RWPE2 (cell line): Measurements from ENCODE around the gene MARCHF4.

Experiments
- ATAC-seq: fragments of 200-7000 bp; cut with Tn5 transposase; 3 replicates; pipeline ENCODE4 v1.9.1; 2021; ENCODE audit warnings: low read depth
- DNase-seq: peaks from one replicate; pipeline ENCODE4 v3.0.0-alpha.2; 2020; ENCODE audit warnings: low spot score
- H3K27ac ChIP-seq: fragments of 450-650 bp; 2 replicates; pipeline ENCODE4 v1.5.1; 2017; ENCODE audit warnings: mild to moderate bottlenecking; ENCODE audit not compliant: poor library complexity, severe bottlenecking
- H3K27me3 ChIP-seq: fragments of 250-450 bp; sonication (Bioruptor Pico); 2 replicates; pipeline ENCODE4 v1.5.1; 2021; ENCODE audit warnings: mild to moderate bottlenecking, moderate library complexity; ENCODE audit not compliant: insufficient read depth, poor library complexity, severe bottlenecking
- H3K36me3 ChIP-seq: fragments of 250-450 bp; sonication (Bioruptor Pico); 2 replicates; pipeline ENCODE4 v1.5.1; 2020; ENCODE audit warnings: low read depth, mild to moderate bottlenecking, moderate library complexity
- H3K4me1 ChIP-seq: fragments of 250-450 bp; sonication (Bioruptor Pico); 2 replicates; pipeline ENCODE4 v1.5.1; 2021; ENCODE audit warnings: mild to moderate bottlenecking, moderate library complexity; ENCODE audit not compliant: insufficient read depth, poor library complexity, severe bottlenecking
- H3K4me3 ChIP-seq: fragments of 250-450 bp; sonication (Bioruptor Pico); 2 replicates; pipeline ENCODE4 v1.5.1; 2021; ENCODE audit warnings: mild to moderate bottlenecking, moderate library complexity; ENCODE audit not compliant: severe bottlenecking
- H3K9me3 ChIP-seq: fragments of 250-450 bp; sonication (Bioruptor Pico); 2 replicates; pipeline ENCODE4 v1.5.1; 2021; ENCODE audit warnings: mild to moderate bottlenecking, moderate library complexity; ENCODE audit not compliant: severe bottlenecking
- TF ChIP-seq, protein P1 (sequence below): fragments of 450-650 bp; IDR thresholded peaks from one replicate; pipeline ENCODE4 v1.5.1; 2017; ENCODE audit warnings: mild to moderate bottlenecking, moderate library complexity; ENCODE audit not compliant: poor library complexity, severe bottlenecking

Gene MARCHF4

DNA sequence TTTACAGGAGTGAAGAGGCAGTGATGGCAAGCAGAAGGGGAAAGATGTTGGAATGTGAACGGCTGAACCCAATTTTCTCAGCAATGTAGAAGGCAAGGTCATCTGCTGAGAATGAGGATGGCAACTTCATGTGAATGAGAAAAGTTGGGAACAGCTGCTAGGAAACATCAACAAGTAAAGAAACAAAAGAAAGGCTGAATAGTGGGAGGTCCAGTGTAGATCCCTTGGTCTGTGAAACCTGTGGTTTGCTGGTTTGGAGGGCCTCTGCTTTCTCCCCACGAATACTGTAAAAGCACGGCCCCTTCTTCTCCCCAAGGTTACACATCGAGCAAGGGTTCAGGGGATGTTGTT lies 27.4 kb downstream of the MARCHF4 start:
- Histone ChIP-seq H3K4me3 (no peak overlapping the region), H3K27me3 (no peaks in the 10 kb centered on the region), H3K36me3 (no peaks in the 10 kb centered on the region), H3K4me1 (peaks cover 19% of the 10 kb centered on the region), H3K9me3 (no peaks in the 10 kb centered on the region), H3K27ac (no peak overlapping the region)
- ATAC-seq (no peak), DNase-seq (no peak)
- TF ChIP-seq, protein P1, sequence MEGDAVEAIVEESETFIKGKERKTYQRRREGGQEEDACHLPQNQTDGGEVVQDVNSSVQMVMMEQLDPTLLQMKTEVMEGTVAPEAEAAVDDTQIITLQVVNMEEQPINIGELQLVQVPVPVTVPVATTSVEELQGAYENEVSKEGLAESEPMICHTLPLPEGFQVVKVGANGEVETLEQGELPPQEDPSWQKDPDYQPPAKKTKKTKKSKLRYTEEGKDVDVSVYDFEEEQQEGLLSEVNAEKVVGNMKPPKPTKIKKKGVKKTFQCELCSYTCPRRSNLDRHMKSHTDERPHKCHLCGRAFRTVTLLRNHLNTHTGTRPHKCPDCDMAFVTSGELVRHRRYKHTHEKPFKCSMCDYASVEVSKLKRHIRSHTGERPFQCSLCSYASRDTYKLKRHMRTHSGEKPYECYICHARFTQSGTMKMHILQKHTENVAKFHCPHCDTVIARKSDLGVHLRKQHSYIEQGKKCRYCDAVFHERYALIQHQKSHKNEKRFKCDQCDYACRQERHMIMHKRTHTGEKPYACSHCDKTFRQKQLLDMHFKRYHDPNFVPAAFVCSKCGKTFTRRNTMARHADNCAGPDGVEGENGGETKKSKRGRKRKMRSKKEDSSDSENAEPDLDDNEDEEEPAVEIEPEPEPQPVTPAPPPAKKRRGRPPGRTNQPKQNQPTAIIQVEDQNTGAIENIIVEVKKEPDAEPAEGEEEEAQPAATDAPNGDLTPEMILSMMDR, result no peak

DNA sequence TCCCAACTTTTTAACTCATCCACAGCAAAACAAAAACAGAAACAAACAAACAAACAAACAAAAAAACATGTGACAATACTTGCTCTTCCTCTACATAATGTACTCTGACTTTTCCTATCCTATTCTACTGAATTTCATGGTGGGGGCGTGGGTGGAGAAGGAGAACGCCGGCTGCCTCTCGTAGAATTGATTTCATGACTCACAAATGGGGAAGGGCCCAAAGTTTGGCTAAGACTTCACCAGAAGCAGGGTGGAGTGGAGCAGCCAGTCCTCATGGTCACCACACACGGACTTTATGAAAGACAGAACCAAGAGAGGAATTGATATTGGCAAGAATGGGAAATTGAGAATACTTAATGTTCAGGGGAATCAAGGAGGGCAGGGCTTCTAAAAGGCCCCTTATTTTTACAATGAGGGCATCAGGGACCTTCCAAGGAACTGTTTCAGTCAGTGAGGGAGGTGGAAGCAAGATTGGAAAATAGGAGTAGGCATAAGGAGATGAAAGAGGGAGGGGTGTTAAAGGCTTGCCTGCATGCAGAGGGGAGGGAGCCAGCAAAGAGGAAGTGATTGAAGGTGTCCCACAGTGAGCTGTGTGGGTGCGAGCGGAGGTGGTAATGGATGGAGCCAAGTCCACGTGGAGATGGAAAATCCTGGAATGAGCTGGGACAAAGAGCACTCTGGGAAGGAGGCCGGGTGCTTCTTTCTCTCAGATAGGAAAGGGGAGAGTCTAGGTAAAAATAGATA lies 27.9 kb downstream of the MARCHF4 start:
- peaks cover 21% of the 10 kb centered on the region for H3K4me1 ChIP-seq
- no peaks in the 10 kb centered on the region for H3K27me3 ChIP-seq
- TF ChIP-seq, protein P1, result no peak
- H3K27ac ChIP-seq, result no peak overlapping the region
- no peak for ATAC-seq
- no peaks in the 10 kb centered on the region for H3K9me3 ChIP-seq
- no peak overlapping the region for H3K4me3 ChIP-seq
- no peaks in the 10 kb centered on the region for H3K36me3 ChIP-seq
- no peak for DNase-seq

DNA sequence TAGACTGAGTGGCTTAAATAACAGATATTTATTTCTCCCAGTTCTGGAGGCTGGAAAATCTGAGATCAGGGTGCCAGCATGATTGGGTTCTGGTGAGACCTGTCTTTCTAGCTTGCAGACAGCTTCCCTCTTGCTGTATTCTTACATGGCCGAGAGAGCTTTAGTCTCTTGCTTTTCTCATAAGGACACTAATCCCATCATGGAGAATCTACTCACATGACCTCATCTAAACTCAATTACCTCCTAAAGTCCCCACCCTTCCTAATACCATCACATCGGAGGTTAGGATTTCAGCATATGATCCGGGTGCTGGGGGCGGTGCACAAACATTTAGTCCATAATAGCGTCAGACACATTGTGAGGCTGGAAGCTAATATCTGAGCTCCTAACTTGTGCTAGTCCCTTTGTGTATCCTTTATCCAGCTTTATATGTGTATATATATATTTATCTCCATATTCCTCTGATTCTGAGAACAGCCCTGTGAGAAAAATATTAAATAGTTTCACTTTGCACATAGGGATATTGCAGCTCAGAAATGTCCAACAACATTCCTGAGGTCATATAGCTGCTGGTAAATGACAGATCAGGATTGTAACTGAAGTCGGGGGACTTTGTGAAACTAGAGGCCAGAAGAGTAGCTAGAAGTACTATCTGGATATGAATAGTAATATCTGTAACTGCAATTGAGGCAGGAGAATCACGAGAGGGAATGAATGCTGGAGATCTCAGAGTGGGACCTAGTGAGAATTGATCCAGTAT lies 28.9 kb downstream of the MARCHF4 start:
- no peaks in the 10 kb centered on the region for H3K27me3 ChIP-seq
- peaks cover 12% of the 10 kb centered on the region for H3K4me1 ChIP-seq
- no peaks in the 10 kb centered on the region for H3K9me3 ChIP-seq
- TF ChIP-seq, protein P1, result no peak
- DNase-seq, result no peak
- H3K4me3 ChIP-seq, result no peak overlapping the region
- no peaks in the 10 kb centered on the region for H3K36me3 ChIP-seq
- ATAC-seq, result no peak
- H3K27ac ChIP-seq, result no peak overlapping the region

DNA sequence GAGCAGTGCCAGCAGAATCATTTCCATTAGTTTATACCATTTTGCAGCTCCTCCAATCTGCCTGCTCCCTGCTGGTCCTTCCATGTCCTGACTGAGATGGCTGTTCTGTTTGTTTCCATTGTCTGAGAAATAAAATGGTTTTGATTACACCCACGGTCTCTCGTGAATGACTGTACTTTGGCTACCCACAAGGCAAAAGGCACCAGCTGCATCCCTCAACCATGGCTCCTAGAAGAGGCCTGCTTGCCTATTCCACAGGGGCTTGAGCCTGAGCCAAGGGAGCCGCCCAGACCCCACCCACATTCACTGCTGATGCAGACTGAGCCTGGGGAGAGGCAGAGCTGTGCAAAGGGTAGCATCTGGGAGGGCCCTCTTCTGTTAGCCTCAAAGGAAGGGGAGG lies 31.2 kb downstream of the MARCHF4 start:
- Histone ChIP-seq H3K4me1 (peaks cover 10% of the 10 kb centered on the region), H3K36me3 (no peaks in the 10 kb centered on the region), H3K27me3 (no peaks in the 10 kb centered on the region), H3K9me3 (no peaks in the 10 kb centered on the region), H3K27ac (no peak overlapping the region), H3K4me3 (no peak overlapping the region)
- TF ChIP-seq, protein P1, result no peak
- DNase-seq (no peak), ATAC-seq (no peak)

DNA sequence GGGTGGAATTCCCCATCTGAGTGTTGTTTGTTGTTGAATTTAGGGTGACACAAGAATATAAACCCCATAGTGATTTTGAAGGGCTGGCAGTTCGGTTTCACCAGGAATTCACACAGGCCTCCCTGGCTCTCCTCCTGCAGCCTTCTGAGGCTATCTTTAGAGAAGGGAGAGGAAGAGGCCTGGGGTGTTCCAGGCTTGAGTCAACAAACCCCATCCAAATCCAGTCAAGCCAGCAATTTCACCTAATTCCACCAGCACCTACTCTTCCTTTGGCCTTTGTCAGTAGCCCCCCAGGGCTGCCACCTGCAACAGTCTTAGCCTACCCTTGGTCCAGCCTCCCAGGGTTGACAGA lies 32.0 kb downstream of the MARCHF4 start:
- Histone ChIP-seq H3K4me3 (no peak overlapping the region), H3K27ac (no peak overlapping the region), H3K4me1 (peaks cover 10% of the 10 kb centered on the region), H3K27me3 (no peaks in the 10 kb centered on the region), H3K36me3 (no peaks in the 10 kb centered on the region), H3K9me3 (no peaks in the 10 kb centered on the region)
- no peak for DNase-seq
- peak; percentile 27; the same call in 1 of the 3 replicates for ATAC-seq
- TF ChIP-seq, protein P1, result no peak
